Breast epithelium (tissue), 4 donors: ENCODE measurements around the gene RPS27. TPM values are rescaled to one million over a fixed set of nuclear protein-coding genes. Genes with fewer than 3 reads are reported as not detected.

Experiments used
- DNase-seq, 2 donors: peaks; one replicate each; pipeline ENCODE4 v3.0.0-alpha.2; 2019; ENCODE audit warnings: low spot score in 2 of 2
- H3K27ac ChIP-seq, 2 donors: fragments of 200-600 bp; sonication (generic) in 1 of 2; one replicate each; pipeline ENCODE4 v1.5.1; 2016 to 2019; ENCODE audit warnings: mild to moderate bottlenecking in 1 of 2
- H3K27me3 ChIP-seq, 2 donors: fragments of 200-600 bp; sonication (generic) in 1 of 2; one replicate each; pipeline versions ENCODE4 v1.5.1 to v1.6.0; 2017 to 2019; ENCODE audit warnings: control low read depth in 1 of 2, mild to moderate bottlenecking in 1 of 2
- H3K36me3 ChIP-seq: fragments of 200-600 bp; one replicate; pipeline ENCODE4 v1.5.1; 2019
- H3K4me1 ChIP-seq, 2 donors: fragments of 200-600 bp; sonication (generic); one replicate each; pipeline ENCODE4 v1.5.1; 2016 to 2019; ENCODE audit warnings: control low read depth in 1 of 2
- H3K4me3 ChIP-seq, 3 donors: fragments of 200-600 bp; sonication (generic); 1 replicate in 2 of 3; 2 replicates in 1 of 3; pipeline ENCODE4 v1.5.1; 2016 to 2019; ENCODE audit warnings: mild to moderate bottlenecking in 3 of 3, moderate library complexity in 2 of 3
- H3K9me3 ChIP-seq, 2 donors: fragments of 200-600 bp; sonication (generic) in 1 of 2; one replicate each; pipeline ENCODE4 v1.5.1; 2016 to 2019; ENCODE audit warnings: control low read depth in 1 of 2
- POLR2A ChIP-seq: fragments of 450-650 bp; IDR thresholded peaks from one replicate; pipeline ENCODE4 v1.6.1; 2016; ENCODE audit warnings: antibody characterized with exemption, mild to moderate bottlenecking, moderate library complexity
- POLR2AphosphoS5 ChIP-seq, 3 donors: sonication (generic); formaldehyde crosslinking; IDR thresholded peaks; one replicate each; pipeline ENCODE4 v1.6.1; 2017; ENCODE audit warnings: antibody characterized with exemption in 3 of 3
- intact Hi-C: fragments of 100-400 bp; cut with DNase I; formaldehyde crosslinking; loops from one replicate; pipeline ENCODE4 v1.15.1; 2023; ENCODE audit warnings: low total_unique reads
- total RNA-seq, 3 donors: library from RNA; depleted of rRNA; stranded (reverse); fragments of >200 nt; gene quantifications; one replicate each; pipeline ENCODE4 v1.1.0, GENCODE V29; 2016
- TF ChIP-seq, protein P1 (sequence below), 3 donors: fragments of 450-650 bp; IDR thresholded peaks; one replicate each; pipeline ENCODE4 v1.5.1; 2016 to 2017; ENCODE audit warnings: antibody characterized with exemption in 3 of 3, mild to moderate bottlenecking in 3 of 3, moderate library complexity in 3 of 3

RPS27 gene
- total RNA-seq = 1,000 to 10,000 TPM; 2,845 to 3,909 (median 3,226) TPM

DNA sequence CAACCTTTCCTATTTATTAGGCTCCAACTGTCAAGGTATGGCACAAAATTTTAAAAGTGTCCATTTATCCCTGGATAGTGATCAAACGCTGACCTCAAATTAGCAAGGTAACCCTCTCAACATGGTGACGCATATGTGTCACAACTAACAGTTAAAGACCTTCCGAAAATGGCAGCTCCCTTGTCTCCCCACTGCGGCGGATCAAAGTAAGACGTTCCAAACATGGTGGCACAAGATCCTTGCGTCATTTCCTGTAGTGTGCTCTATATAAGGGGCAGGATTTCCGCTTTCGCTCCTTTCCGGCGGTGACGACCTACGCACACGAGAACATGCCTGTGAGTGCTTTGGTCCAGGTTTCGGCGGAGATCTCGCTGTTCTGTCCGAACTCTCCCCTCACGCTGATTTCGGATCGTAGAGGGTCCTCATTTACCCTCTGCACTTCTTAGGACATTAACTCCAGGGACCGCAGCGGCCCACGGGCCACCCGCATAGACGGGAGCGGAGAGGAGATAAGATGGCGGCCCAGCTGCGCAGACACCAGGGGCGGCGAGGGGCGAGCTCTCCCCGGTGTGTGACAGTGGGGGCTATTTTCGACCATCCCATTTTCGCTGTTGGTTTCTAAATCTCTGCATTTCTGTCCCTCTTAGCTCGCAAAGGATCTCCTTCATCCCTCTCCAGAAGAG is at the start of gene RPS27:
Gene RPS27, plus strand, starts transcription at position 295 of the 683 bp plus-strand sequence. Its CDS starts 35 bp downstream, at position 330.
- Histone ChIP-seq H3K27me3 (no peaks in the 10 kb centered on the region), H3K4me1 (peaks cover 8% of the 10 kb centered on the region in 2 donors), H3K4me3 (peak within 1 kb of the TSS; percentile 69 to 86 (median 85)), H3K27ac (peak within 1 kb of the TSS; percentile 94 to 96), H3K9me3 (no peaks in the 10 kb centered on the region), H3K36me3 (no peaks in the 10 kb centered on the region)
- peak; percentile 89 to 96 for DNase-seq
- intact Hi-C loops = no loop called here
- TF ChIP-seq POLR2AphosphoS5 (IDR thresholded peaks at IDR 0.05) (peak; percentile 100), POLR2A (peak; percentile 99)
- TF ChIP-seq, protein P1, sequence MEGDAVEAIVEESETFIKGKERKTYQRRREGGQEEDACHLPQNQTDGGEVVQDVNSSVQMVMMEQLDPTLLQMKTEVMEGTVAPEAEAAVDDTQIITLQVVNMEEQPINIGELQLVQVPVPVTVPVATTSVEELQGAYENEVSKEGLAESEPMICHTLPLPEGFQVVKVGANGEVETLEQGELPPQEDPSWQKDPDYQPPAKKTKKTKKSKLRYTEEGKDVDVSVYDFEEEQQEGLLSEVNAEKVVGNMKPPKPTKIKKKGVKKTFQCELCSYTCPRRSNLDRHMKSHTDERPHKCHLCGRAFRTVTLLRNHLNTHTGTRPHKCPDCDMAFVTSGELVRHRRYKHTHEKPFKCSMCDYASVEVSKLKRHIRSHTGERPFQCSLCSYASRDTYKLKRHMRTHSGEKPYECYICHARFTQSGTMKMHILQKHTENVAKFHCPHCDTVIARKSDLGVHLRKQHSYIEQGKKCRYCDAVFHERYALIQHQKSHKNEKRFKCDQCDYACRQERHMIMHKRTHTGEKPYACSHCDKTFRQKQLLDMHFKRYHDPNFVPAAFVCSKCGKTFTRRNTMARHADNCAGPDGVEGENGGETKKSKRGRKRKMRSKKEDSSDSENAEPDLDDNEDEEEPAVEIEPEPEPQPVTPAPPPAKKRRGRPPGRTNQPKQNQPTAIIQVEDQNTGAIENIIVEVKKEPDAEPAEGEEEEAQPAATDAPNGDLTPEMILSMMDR (IDR thresholded peaks at IDR 0.05) = peak in 2 of 3 donors; percentile 18 to 20

DNA sequence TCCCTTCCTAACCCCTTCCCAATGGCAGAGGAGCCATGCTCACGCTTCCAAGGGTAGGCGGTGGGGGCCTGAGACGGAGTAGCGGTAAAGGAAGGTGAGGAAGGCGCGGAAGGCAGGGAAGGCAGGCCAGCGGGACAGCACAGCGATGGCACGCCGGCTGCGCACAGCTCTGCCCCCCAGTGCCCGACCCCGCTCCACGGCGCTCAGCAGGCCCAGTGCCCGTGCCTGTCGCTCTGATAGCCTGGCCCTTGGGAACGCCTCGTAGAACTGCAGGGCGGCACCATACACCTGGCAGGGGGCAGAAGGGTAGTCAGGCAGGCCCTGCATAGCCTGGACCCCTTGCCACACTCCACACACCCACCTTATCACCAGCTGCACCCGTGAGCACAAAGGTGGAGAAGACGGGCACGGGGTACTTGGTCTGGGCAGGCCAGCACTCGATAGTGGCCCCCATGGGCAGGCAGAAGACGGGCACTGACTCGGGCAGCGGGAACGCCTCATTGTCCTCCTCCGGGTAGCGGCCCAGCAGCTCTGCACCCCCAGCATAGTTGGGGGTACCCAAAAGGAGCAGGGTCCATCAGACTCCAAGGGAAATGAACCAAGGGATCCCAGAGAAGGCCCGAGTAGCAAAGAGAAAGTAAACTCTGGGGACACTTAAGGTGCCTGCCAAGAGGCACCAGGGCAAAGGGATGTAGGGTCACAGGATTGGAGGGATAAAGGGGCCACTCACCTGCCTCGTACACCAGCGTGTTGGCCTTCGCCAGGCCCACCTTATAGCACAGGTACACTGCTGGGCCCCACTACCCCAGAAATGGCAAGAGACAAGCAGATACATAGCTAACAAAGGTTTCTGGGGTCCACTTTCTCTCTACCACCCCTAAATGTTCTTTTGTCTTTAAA is 48.5 kb upstream of the RPS27 start:
- no peak overlapping the region for H3K27ac ChIP-seq
- no peak for DNase-seq
- no peaks in the 10 kb centered on the region for H3K27me3 ChIP-seq
- H3K4me1 ChIP-seq = no peaks in the 10 kb centered on the region
- intact Hi-C loops = no loop called here
- peaks cover 5% of the 10 kb centered on the region for H3K36me3 ChIP-seq
- H3K9me3 ChIP-seq = no peaks in the 10 kb centered on the region
- TF ChIP-seq POLR2AphosphoS5 (IDR thresholded peaks at IDR 0.05) = no peak
- TF ChIP-seq, protein P1 (IDR thresholded peaks at IDR 0.05) = no peak
- no peak for TF ChIP-seq POLR2A
- H3K4me3 ChIP-seq = no peak overlapping the region

- TF ChIP-seq, protein P1 (IDR thresholded peaks at IDR 0.05) = no peak
- H3K4me1 ChIP-seq = no peaks in the 10 kb centered on the region
- no peak overlapping the region for H3K27ac ChIP-seq
- no peaks in the 10 kb centered on the region for H3K9me3 ChIP-seq
- H3K36me3 ChIP-seq = no peaks in the 10 kb centered on the region
- H3K27me3 ChIP-seq = no peaks in the 10 kb centered on the region
- DNase-seq = no peak
- intact Hi-C loops = no loop called here
- no peak overlapping the region for H3K4me3 ChIP-seq
Measured at GRCh38 chr1:153942766-153943549, 47.6 kb upstream of the RPS27 start.

DNA sequence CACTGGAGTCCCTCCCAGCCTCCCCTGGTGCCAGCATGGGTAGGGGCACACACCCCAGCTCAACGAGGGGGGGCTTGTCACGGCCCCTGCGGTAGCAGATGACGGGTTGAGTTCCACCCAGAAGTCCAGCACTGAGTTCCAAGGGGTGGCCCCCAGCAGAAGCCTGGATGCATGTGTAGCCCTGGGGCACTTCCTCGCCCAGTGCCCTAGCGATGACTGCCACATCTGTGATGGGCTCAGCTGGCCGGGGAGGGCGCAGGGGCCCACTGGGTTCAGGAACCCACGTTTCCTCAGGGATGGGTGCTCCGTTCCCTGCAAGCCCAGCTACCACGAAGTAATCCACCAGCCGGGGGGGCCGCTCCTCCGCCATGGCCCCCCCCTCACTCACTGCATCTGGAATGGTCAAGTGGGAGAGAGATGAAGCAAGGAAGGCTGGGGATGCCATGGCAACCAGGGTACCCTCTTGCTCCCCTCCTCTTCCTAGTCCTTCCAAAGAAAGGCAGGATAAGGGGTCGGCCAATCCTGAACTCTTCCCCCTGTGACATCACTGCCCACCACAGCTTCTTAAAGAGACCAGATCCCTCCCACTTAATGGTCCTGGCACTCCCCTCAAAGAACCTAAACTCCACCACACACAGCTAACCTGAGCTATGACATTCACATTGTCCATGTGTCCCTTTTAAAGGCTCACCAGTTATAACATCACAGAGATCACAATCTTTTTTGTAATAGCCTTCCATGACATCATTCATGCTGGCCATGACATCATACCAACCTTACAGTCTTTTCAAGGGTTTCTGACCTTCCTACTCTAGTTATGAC is 46.3 kb upstream of the RPS27 start:
- Histone ChIP-seq H3K4me3 (peak overlapping the region; percentile 92 to 95 (median 94)), H3K27ac (peak overlapping the region; percentile 95 to 98)

More for the DNA sequence above, 46.3 kb upstream of the RPS27 start:
- TF ChIP-seq, protein P1 (IDR thresholded peaks at IDR 0.05) = no peak
- Histone ChIP-seq H3K9me3 (no peaks in the 10 kb centered on the region), H3K27me3 (no peaks in the 10 kb centered on the region), H3K4me1 (no peaks in the 10 kb centered on the region), H3K36me3 (no peaks in the 10 kb centered on the region)
- DNase-seq = no peak
- intact Hi-C loops = no loop called here
